WTC11 (cell line): ENCODE data around the gene MZF1. TPM values are rescaled to one million over a fixed set of nuclear protein-coding genes. Genes with fewer than 3 reads are reported as not detected.
A peak's percentile ranks its signal among the peaks of the same experiment; 100 is the strongest.

Experiments
- ATAC-seq: fragments of 200-7000 bp; cut with Tn5 transposase; 2 replicates; pipeline ENCODE4 v1.10.0; 2021; ENCODE audit warnings: mild to moderate bottlenecking, moderate library complexity
- CTCF ChIA-PET: fragments of 300-600 bp; sonication (Branson Sonifier 250); formaldehyde crosslinking; loops from one replicate; lab custom pipeline; 2021; ENCODE audit warnings: antibody characterized with exemption; lab: Charles Lee
- POLR2A ChIA-PET: fragments of 350-600 bp; sonication (Branson Sonifier 250); formaldehyde crosslinking; loops from one replicate; lab custom pipeline; 2021; ENCODE audit warnings: antibody characterized with exemption; lab: Charles Lee
- DNase-seq: peaks from one replicate; pipeline ENCODE4 v3.0.0; 2021; ENCODE audit warnings: low spot score
- H3K27ac Mint-ChIP-seq: 2 replicates; pipeline ENCODE4 v1.8.0; 2021; ENCODE audit warnings: mixed read lengths
- H3K27me3 Mint-ChIP-seq: 2 replicates; pipeline ENCODE4 v1.8.0; 2021; ENCODE audit warnings: low read depth, mild to moderate bottlenecking, moderate library complexity, mixed read lengths
- H3K36me3 Mint-ChIP-seq: 2 replicates; pipeline ENCODE4 v1.8.0; 2021; ENCODE audit warnings: mixed read lengths
- H3K4me1 Mint-ChIP-seq: 2 replicates; pipeline ENCODE4 v1.8.0; 2022; ENCODE audit warnings: mixed read lengths
- H3K4me3 Mint-ChIP-seq: 2 replicates; pipeline ENCODE4 v1.8.0; 2021; ENCODE audit warnings: mild to moderate bottlenecking, moderate library complexity, mixed read lengths
- H3K9me3 Mint-ChIP-seq: 2 replicates; pipeline ENCODE4 v1.8.0; 2021; ENCODE audit warnings: mixed read lengths
- CBFB ChIP-seq: sonication (generic); formaldehyde crosslinking; IDR thresholded peaks from 2 replicates; pipeline ENCODE4 v1.8.1; 2022; ENCODE audit warnings: mild to moderate bottlenecking, low read depth, missing genetic modification reagents
- ESRRA ChIP-seq: sonication (generic); formaldehyde crosslinking; IDR thresholded peaks from 2 replicates; pipeline ENCODE4 v1.8.1; 2022; ENCODE audit warnings: mild to moderate bottlenecking, missing genetic modification reagents, borderline replicate concordance
- FOXP1 ChIP-seq: sonication (generic); formaldehyde crosslinking; IDR thresholded peaks from 2 replicates; pipeline ENCODE4 v1.8.0; 2022; ENCODE audit warnings: missing genetic modification reagents, mild to moderate bottlenecking, moderate library complexity, borderline replicate concordance
- GRHL2 ChIP-seq: fragments of 250-450 bp; sonication (Bioruptor Pico); IDR thresholded peaks from 2 replicates; pipeline ENCODE4 v1.8.0; 2022; ENCODE audit warnings: mild to moderate bottlenecking, moderate library complexity; ENCODE audit not compliant: insufficient replicate concordance, severe bottlenecking
- HMGA2 ChIP-seq: fragments of 250-450 bp; sonication (Bioruptor Pico); IDR thresholded peaks from 2 replicates; pipeline ENCODE4 v1.4.0; 2021; ENCODE audit warnings: mild to moderate bottlenecking, moderate library complexity
- NFE2L1 ChIP-seq: sonication (generic); formaldehyde crosslinking; IDR thresholded peaks from 2 replicates; pipeline ENCODE4 v1.8.1; 2023; ENCODE audit warnings: missing genetic modification reagents
- RELA ChIP-seq: sonication (generic); formaldehyde crosslinking; IDR thresholded peaks from 2 replicates; pipeline ENCODE4 v1.8.1; 2022; ENCODE audit warnings: missing genetic modification reagents, mild to moderate bottlenecking, borderline replicate concordance
- TEAD1 ChIP-seq: sonication (generic); formaldehyde crosslinking; IDR thresholded peaks from 2 replicates; pipeline ENCODE4 v1.8.0; 2022; ENCODE audit warnings: mild to moderate bottlenecking, missing genetic modification reagents
- TP53 ChIP-seq: sonication (generic); formaldehyde crosslinking; IDR thresholded peaks from 2 replicates; pipeline ENCODE4 v1.8.1; 2023; ENCODE audit warnings: mild to moderate bottlenecking, missing genetic modification reagents
- ZNF317 ChIP-seq: sonication (generic); formaldehyde crosslinking; IDR thresholded peaks from 2 replicates; pipeline ENCODE4 v1.8.1; 2023; ENCODE audit warnings: low read depth, mild to moderate bottlenecking, moderate library complexity, missing genetic modification reagents, borderline replicate concordance
- total RNA-seq: library from RNA; stranded (reverse); gene quantifications from 3 replicates; pipeline ENCODE4 v1.2.3, GENCODE V29; 2021
- TF ChIP-seq, protein P1 (sequence below): sonication (generic); formaldehyde crosslinking; IDR thresholded peaks from 2 replicates; pipeline ENCODE4 v1.8.0; 2022; ENCODE audit warnings: mild to moderate bottlenecking, missing genetic modification reagents
- TF ChIP-seq, protein P2 (sequence below): sonication (generic); formaldehyde crosslinking; IDR thresholded peaks from 2 replicates; pipeline ENCODE4 v1.8.0; 2022; ENCODE audit warnings: mild to moderate bottlenecking, missing genetic modification reagents
- TF ChIP-seq, protein P3 (sequence below): sonication (generic); formaldehyde crosslinking; IDR thresholded peaks from 2 replicates; pipeline ENCODE4 v1.8.0; 2022; ENCODE audit warnings: missing genetic modification reagents
- TF ChIP-seq, protein P4 (sequence below): sonication (generic); formaldehyde crosslinking; IDR thresholded peaks from 2 replicates; pipeline ENCODE4 v1.8.1; 2023; ENCODE audit warnings: mild to moderate bottlenecking, missing genetic modification reagents
- TF ChIP-seq, protein P5 (sequence below): sonication (generic); formaldehyde crosslinking; conservative IDR thresholded peaks from 2 replicates; pipeline ENCODE4 v1.8.1; 2023; ENCODE audit warnings: mild to moderate bottlenecking, low read depth, missing genetic modification reagents, moderate library complexity

Gene MZF1
- total RNA-seq, 1 experiment from 2014 or later, result 22.2 TPM

DNA sequence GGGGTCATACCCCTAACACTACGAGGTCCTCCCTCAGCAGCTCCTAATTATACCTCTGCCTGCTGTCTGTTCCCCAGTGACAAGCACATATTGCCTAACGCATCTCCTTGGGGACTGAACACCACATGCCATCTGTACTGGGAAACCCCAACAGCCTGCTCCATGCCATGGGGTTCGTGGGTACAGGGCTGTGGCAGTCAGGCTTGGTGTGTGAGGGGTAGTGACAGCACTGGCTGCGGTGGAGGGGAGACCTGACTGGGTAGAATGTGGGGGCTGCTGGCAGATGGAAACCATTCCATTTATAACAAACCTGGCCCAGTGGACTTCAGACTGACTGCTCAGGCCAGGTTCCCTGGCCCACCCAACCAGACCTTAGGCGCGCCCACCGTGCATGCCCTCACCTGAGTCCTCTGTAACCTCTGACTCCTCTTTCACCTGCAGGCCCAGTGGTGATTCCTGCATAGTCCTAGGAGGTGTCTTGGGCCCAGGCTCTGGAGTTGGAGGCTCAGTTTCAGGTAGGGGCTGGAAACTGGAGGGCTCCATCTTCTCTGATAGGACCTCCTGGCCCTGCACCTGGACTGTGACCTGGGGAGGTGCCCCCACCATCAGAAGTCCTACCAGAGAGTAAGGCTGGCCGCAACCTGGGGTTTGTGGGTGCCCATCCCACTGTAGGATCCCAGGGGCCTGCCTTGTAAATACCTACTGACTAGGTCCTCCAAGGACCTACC is 3.0 kb downstream of the MZF1 start:
- H3K36me3 Mint-ChIP-seq, result peaks cover 15% of the 10 kb centered on the region; the same call in 1 of the 2 replicates
- H3K27ac Mint-ChIP-seq, result no peak overlapping the region
- H3K4me1 Mint-ChIP-seq, result peaks cover 14% of the 10 kb centered on the region
- ATAC-seq, result no peak
- no peaks in the 10 kb centered on the region for H3K9me3 Mint-ChIP-seq
- H3K27me3 Mint-ChIP-seq, result 0 out of 2 replicates have a peak, but pooled peaks cover 2% of the 10 kb centered on the region
- ChIA-PET POLR2A (no interaction called here), CTCF (interaction anchor here (0.8 kb wide), 1 partner anchor 8 kb away, joined by 3 read pairs; no protein-coding TSS in a partner anchor)
- peak; percentile 5 for DNase-seq
- no peak for TF ChIP-seq TEAD1 (CRISPR knock-in tag)
- TF ChIP-seq ESRRA (CRISPR knock-in tag), result no peak
- TF ChIP-seq FOXP1 (CRISPR knock-in tag), result no peak
- TF ChIP-seq, protein P1, sequence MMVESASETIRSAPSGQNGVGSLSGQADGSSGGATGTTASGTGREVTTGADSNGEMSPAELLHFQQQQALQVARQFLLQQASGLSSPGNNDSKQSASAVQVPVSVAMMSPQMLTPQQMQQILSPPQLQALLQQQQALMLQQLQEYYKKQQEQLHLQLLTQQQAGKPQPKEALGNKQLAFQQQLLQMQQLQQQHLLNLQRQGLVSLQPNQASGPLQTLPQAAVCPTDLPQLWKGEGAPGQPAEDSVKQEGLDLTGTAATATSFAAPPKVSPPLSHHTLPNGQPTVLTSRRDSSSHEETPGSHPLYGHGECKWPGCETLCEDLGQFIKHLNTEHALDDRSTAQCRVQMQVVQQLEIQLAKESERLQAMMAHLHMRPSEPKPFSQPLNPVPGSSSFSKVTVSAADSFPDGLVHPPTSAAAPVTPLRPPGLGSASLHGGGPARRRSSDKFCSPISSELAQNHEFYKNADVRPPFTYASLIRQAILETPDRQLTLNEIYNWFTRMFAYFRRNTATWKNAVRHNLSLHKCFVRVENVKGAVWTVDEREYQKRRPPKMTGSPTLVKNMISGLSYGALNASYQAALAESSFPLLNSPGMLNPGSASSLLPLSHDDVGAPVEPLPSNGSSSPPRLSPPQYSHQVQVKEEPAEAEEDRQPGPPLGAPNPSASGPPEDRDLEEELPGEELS (CRISPR knock-in tag), result no peak
- TF ChIP-seq, protein P2, sequence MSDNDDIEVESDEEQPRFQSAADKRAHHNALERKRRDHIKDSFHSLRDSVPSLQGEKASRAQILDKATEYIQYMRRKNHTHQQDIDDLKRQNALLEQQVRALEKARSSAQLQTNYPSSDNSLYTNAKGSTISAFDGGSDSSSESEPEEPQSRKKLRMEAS (CRISPR knock-in tag), result no peak
- TF ChIP-seq HMGA2, result no peak
- TF ChIP-seq CBFB (CRISPR knock-in tag), result no peak
- no peak for TF ChIP-seq ZNF317
- TF ChIP-seq, protein P3, sequence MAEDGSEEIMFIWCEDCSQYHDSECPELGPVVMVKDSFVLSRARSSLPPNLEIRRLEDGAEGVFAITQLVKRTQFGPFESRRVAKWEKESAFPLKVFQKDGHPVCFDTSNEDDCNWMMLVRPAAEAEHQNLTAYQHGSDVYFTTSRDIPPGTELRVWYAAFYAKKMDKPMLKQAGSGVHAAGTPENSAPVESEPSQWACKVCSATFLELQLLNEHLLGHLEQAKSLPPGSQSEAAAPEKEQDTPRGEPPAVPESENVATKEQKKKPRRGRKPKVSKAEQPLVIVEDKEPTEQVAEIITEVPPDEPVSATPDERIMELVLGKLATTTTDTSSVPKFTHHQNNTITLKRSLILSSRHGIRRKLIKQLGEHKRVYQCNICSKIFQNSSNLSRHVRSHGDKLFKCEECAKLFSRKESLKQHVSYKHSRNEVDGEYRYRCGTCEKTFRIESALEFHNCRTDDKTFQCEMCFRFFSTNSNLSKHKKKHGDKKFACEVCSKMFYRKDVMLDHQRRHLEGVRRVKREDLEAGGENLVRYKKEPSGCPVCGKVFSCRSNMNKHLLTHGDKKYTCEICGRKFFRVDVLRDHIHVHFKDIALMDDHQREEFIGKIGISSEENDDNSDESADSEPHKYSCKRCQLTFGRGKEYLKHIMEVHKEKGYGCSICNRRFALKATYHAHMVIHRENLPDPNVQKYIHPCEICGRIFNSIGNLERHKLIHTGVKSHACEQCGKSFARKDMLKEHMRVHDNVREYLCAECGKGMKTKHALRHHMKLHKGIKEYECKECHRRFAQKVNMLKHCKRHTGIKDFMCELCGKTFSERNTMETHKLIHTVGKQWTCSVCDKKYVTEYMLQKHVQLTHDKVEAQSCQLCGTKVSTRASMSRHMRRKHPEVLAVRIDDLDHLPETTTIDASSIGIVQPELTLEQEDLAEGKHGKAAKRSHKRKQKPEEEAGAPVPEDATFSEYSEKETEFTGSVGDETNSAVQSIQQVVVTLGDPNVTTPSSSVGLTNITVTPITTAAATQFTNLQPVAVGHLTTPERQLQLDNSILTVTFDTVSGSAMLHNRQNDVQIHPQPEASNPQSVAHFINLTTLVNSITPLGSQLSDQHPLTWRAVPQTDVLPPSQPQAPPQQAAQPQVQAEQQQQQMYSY (CRISPR knock-in tag), result no peak
- TF ChIP-seq GRHL2, result no peak
- TF ChIP-seq, protein P4, sequence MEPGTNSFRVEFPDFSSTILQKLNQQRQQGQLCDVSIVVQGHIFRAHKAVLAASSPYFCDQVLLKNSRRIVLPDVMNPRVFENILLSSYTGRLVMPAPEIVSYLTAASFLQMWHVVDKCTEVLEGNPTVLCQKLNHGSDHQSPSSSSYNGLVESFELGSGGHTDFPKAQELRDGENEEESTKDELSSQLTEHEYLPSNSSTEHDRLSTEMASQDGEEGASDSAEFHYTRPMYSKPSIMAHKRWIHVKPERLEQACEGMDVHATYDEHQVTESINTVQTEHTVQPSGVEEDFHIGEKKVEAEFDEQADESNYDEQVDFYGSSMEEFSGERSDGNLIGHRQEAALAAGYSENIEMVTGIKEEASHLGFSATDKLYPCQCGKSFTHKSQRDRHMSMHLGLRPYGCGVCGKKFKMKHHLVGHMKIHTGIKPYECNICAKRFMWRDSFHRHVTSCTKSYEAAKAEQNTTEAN (CRISPR knock-in tag), result no peak
- TF ChIP-seq NFE2L1, result no peak
- TF ChIP-seq TP53 (CRISPR knock-in tag), result no peak
- no peak for TF ChIP-seq RELA (CRISPR knock-in tag)
- TF ChIP-seq, protein P5, sequence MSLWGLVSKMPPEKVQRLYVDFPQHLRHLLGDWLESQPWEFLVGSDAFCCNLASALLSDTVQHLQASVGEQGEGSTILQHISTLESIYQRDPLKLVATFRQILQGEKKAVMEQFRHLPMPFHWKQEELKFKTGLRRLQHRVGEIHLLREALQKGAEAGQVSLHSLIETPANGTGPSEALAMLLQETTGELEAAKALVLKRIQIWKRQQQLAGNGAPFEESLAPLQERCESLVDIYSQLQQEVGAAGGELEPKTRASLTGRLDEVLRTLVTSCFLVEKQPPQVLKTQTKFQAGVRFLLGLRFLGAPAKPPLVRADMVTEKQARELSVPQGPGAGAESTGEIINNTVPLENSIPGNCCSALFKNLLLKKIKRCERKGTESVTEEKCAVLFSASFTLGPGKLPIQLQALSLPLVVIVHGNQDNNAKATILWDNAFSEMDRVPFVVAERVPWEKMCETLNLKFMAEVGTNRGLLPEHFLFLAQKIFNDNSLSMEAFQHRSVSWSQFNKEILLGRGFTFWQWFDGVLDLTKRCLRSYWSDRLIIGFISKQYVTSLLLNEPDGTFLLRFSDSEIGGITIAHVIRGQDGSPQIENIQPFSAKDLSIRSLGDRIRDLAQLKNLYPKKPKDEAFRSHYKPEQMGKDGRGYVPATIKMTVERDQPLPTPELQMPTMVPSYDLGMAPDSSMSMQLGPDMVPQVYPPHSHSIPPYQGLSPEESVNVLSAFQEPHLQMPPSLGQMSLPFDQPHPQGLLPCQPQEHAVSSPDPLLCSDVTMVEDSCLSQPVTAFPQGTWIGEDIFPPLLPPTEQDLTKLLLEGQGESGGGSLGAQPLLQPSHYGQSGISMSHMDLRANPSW (CRISPR knock-in tag), result no peak
- H3K4me3 Mint-ChIP-seq, result no peak overlapping the region
